KBM-7 (cell line): Measurements from ENCODE around the gene TMEM74B.
"Not testable (repeated sequence)": the region's sequence is repeated elsewhere in the genome, so short reads cannot be mapped to it uniquely, and the experiment has no call there.

Source experiments
- DNase-seq: peaks from one replicate; pipeline ENCODE4 v3.0.0-alpha.2; 2015
- in situ Hi-C: fragments of 300-500 bp; cut with MboI; formaldehyde crosslinking; loops from 2 replicates; pipeline ENCODE4 v1.14.3; 2020; ENCODE audit warnings: low sequenced_read_pairs, low pct_unique_long_range_greater_than_20kb, mixed read lengths

TMEM74B gene

DNA sequence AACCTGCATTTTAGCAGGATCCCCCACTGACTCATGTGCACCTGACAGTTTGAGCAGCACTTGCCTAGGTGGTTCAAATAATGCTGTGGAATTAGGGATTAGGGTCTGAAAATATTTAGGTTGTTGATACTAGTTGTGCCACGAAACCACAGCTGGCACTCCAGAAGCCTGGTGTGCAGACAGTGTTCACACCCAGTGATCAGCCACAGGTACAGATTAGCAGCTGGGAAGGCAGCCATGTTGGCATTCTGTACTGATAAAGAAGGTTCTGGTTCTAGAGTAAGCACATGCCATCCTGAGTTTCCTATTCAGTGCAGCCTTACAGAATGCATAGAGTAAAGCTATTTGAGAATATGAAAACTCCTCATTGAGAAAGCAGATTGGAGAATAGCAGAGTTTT lies 30.1 kb downstream of the TMEM74B start:
- no peak for DNase-seq
- in situ Hi-C loops, result no loop called here

GRCh38 chr20:1154226-1154625 lies 30.6 kb downstream of the TMEM74B start:
- no peak for DNase-seq
- in situ Hi-C loops, result no loop called here

DNA sequence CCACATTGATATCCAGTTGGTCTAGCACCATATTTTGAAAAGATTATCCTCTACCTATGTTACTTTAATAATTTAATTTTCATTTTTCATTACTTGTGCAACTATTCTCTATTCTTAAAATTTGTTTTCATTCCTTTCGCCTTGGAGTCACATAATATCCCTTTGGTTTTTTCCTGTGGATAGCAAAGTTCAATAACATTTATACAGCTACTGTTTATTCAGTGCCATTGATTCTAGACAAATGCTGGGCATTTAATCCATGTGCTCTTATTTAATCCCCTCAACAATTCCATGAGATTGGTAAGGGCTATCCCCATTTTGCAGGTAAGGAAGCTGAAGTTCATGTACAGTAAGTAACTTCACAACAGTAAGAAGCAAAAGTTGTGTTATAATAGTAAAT lies 33.8 kb downstream of the TMEM74B start:
- DNase-seq, result no peak
- in situ Hi-C loops, result no loop called here

DNA sequence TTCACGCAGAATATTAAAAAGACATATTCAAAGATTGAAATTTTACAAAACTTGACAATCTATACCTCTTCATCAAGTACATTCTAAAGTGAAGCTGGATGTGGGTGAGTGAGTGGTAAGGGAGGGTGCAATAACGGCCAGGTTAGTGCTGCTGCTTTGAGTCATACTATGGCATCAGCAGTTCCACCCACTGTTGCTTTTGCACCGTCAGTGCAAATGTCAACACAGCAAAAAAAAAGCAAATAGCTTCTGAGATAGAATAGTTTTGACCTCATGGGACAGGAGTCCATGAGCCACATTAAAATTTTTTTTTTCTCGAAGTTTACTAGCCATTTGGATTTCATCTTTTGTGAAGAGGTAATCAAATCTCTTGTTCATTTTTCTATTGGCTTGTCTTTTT lies 34.6 kb downstream of the TMEM74B start:
- no peak for DNase-seq
- in situ Hi-C loops, result no loop called here

GRCh38 chr20:1149812-1150211 lies 35.0 kb downstream of the TMEM74B start:
- in situ Hi-C loops, result not testable (repeated sequence)

DNA sequence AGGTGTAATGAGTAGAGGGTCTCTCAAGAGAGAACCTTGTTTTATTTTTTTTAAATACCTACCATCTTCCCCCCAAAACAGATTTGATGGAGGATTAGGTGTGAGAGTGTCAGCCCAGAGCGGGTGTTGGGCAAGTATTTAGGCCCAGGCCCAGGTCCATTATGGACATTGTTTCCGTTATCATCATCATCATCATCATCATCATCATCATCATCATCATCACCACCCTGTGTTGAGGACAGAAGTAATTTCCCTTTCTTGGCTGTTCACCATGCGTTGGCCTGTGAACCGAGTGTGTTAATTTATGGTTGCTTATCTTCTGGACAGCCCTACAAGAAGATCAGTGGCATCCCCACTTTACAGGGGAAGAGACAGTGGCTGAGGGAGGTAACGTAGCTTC lies 37.8 kb downstream of the TMEM74B start:
- in situ Hi-C loops, result no loop called here
- no peak for DNase-seq

More at GRCh38 chr20:1149812-1150211, 35.0 kb downstream of the TMEM74B start:
- not testable (repeated sequence) for DNase-seq

DNA sequence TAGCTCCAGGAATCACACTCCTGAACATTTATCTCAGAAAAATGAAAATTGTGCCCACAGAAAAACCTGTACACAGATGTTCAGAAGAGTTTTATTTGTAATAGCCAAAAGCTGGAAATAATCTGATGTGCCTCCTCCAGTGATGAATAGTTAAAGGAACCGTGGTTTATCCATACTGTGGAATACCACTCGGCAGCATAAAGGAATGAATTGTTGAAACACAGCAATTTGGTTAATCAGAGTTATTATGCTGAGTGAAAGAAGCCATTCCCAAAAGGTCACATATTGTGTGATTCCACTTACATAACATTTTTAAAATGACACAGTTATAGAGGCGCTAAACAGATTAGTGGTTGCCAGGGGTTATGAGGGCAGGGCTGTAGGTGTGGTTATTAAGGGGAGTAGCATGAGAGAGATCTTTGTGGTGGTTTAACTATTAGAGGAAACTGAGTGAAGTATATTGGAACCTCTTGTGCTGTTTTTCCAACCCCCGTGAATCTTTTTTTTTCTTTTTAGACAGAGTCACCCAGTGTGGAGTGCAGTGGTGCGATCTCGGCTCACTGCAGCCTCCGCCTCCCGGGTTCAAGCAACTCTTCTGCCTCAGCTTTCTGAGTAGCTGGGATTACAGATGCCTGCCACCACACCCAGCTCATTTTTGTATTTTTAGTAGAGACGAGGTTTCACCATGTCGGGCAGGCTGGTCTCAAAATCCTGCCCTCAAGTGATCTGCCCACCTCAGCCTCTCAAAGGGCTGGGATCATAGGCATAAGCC lies 40.2 kb downstream of the TMEM74B start:
- DNase-seq, result no peak
- in situ Hi-C loops, result no loop called here

DNA sequence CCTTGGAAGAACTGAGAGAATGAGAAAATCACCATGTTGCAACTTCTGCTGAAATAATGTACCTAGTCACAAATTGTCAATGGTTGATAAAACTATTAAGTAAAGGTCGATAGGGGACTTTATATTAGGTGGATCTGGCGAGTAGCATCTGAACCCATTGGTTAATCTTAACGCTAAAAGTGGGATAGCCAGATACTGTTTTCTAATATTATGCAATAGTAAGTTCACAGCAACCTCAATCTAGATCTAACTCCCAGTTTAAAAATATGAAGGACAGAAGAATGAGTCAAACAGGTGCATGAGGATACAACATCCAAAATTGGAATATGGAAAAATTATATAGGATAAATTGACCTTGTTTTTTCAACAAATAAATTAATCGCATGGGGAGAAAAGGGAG lies 47.5 kb downstream of the TMEM74B start:
- in situ Hi-C loops, result no loop called here
- DNase-seq, result no peak

DNA sequence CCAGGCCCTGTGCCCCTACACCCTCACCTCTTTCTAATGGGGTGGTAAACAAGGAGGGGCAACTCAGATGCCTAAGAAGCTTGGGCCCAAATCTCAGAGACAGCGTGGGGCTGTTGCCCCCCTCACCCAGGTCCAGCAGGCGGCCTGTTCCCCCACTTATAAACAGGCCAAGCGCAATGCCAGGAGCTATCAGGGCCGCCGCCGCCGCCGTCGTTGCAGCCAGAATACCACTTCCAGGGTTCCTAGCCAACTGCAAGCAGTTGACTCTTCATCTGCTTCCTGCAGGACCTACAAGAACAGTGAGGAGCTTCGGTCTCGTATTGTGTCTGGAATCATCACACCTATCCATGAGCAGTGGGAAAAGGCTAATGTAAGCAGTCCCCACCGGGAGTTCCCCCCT lies 49.9 kb downstream of the TMEM74B start:
- in situ Hi-C loops, result no loop called here
- no peak for DNase-seq

GRCh38 chr20:1134355-1134754 lies 50.4 kb downstream of the TMEM74B start:
- no peak for DNase-seq
- in situ Hi-C loops, result no loop called here

DNA sequence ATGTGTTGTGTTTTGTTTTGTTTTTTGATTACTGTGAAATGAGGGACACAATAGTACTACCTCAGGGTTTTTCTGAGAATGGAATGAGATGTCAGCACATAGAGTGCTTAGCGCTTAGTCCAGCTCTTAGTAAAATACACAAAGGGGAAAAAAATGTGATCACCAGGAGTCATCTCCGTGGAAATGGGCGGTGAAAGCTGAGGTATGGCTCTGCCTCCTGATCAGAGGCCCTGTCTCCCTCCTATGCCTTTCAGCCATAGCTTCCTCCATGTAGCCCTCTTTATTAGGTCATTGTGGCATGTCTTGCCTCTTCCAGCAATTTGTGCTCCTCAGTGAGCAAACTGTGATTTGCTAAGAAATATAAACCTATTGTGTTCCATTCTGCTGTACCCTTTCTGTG lies 53.4 kb downstream of the TMEM74B start:
- in situ Hi-C loops, result no loop called here
- DNase-seq, result no peak

DNA sequence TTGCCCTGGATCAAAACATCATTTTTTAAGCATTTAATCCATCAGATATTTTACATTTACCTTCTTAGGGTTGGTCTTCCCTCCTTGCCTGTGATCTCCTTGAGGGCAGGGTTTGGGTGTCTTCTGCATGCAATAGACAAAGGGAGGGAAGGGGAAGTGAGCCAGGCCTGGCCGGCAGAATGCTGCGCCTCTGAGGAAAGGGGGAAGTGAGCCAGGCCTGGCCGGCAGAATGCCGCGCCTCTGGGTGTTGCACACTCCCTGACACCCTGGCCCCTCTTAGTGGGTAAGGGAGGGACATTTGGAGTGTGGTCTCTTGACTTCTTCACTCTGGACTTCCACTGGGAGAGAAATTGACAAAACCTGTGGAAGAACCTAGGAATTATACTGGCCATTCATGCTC lies 53.9 kb downstream of the TMEM74B start:
- DNase-seq, result peak; percentile 79
- in situ Hi-C loops, result no loop called here
